Measurements from ENCODE around the gene MYDGF. TPM values are rescaled to one million over a fixed set of nuclear protein-coding genes. Genes with fewer than 3 reads are reported as not detected.

MYDGF gene
- total RNA-seq (2011; cell fraction: chromatin; rRNA removed; ENCODE audit: low replicate concordance): 55.1 and 137 TPM in 2 replicates
- 204 and 212 TPM in 2 replicates for total RNA-seq (2011; cell fraction: nucleolus; rRNA removed)
- total RNA-seq (2011; cell fraction: nucleoplasm; rRNA removed): 127 and 144 TPM in 2 replicates
- total RNA-seq (2014; rRNA removed): 131 and 143 TPM in 2 replicates
- 52.2 and 67.5 TPM in 2 replicates for total RNA-seq (2014; rRNA removed; fragmentation: Illumina TruSeq; extraction: Trizol)
- total RNA-seq (2015; rRNA removed; fragmentation: Illumina TruSeq; extraction: Trizol): 81.6 and 83.0 TPM in 2 replicates
- 91.5 and 96.7 TPM in 2 replicates for total RNA-seq (2021)
- polyA plus RNA-seq (2011; rRNA removed): 82.1 and 86.0 TPM in 2 replicates
- polyA plus RNA-seq (2011; cell fraction: cytosol; rRNA removed): 118 and 186 TPM in 2 replicates
- polyA plus RNA-seq (2011; cell fraction: nucleus; rRNA removed): 46.8 and 51.5 TPM in 2 replicates
- polyA plus RNA-seq (2012): 164 and 292 TPM in 2 replicates
- 60.5 and 66.6 TPM in 2 replicates for polyA plus RNA-seq (2014; fragmentation: Illumina TruSeq; extraction: Trizol)
- polyA plus RNA-seq (2014; fragmentation: Nextera tagmentation; extraction: Ambion mirVana): 10 to 100 TPM in 1 of 2 experiments, 1 to 10 TPM in 1; 4.2 to 12.6 TPM
- polyA plus RNA-seq (2014; rRNA removed): 141 and 166 TPM in 2 replicates
- 17.9 and 26.4 TPM in 2 replicates for polyA minus RNA-seq (2011; rRNA and poly(A)+ RNA removed)
- 32.6 and 58.7 TPM in 2 replicates for polyA minus RNA-seq (2011; cell fraction: cytosol; rRNA and poly(A)+ RNA removed)
- polyA minus RNA-seq (2011; cell fraction: nucleus; rRNA and poly(A)+ RNA removed): 14.4 and 24.1 TPM in 2 replicates
- percentile 72 among the genes with signal in this experiment for Bru-seq, nascent RNA
- percentile 70 among the genes with signal in this experiment for BruChase-seq, experiment 1, labeled RNA remaining after a 2-hour chase
- BruChase-seq, experiment 2, labeled RNA remaining after a 6-hour chase: percentile 74 among the genes with signal in this experiment
- long read RNA-seq, experiment 1, transcript MYDGF-201 (6 exons, 1,018 nt): major isoform, 317 of 1,220 reads
- long read RNA-seq, experiment 1, partial matches to known transcripts: 20 of 1,220 reads
- long read RNA-seq, experiment 1, other reads (novel, unspliced or antisense): 883 of 1,220 reads
- long read RNA-seq, experiment 2, transcript MYDGF-201 (6 exons, 1,018 nt): major isoform, 183 of 220 reads
- long read RNA-seq, experiment 2, partial matches to known transcripts: 8 of 220 reads
- long read RNA-seq, experiment 2, other reads (novel, unspliced or antisense): 29 of 220 reads
- long read RNA-seq, experiment 3, transcript MYDGF-201 (6 exons, 1,018 nt): major isoform, 287 of 305 reads
- long read RNA-seq, experiment 3, partial matches to known transcripts: 10 of 305 reads
- long read RNA-seq, experiment 3, other reads (novel, unspliced or antisense): 7 of 305 reads

GRCh38 chr19:4669723-4670480 is at the start of gene MYDGF:
MYDGF (minus strand) TSS chr19:4670342; CDS start chr19:4670334, 8 bp downstream.
- Histone ChIP-seq H3K36me3 (ENCODE audit: control insufficient read depth, insufficient read depth, low read length) (peaks cover 35% of the 10 kb centered on the region), H3K9ac (ENCODE audit: insufficient read depth in 1 of 2, low read depth in 2 of 2, low read length in 2 of 2) (peak within 1 kb of the TSS; percentile 88 to 100), H3K4me3 (peak within 1 kb of the TSS; percentile 91), H3K9me3 (replicated peaks; ENCODE audit: control insufficient read depth, insufficient read depth, low read depth, low read length) (no peaks in the 10 kb centered on the region), H2AFZ (ENCODE audit: low read depth, low read length) (peak within 1 kb of the TSS; percentile 97), H3K79me2 (ENCODE audit: control insufficient read depth, insufficient read depth, low read length) (peaks cover 24% of the 10 kb centered on the region), H3K4me2 (ENCODE audit: insufficient read depth, low read length) (peak within 1 kb of the TSS; percentile 89), H3K27ac (ENCODE audit: extremely low read depth, low read depth, low read length) (peak within 1 kb of the TSS; percentile 75), H3K4me1 (replicated peaks in 1 of 2; ENCODE audit: control insufficient read depth in 2 of 2, insufficient read depth in 2 of 2, low read length in 2 of 2) (peaks cover 12 to 19% of the 10 kb centered on the region in 2 experiments; a peak in 4 of 5 replicates), H4K20me1 (replicated peaks; ENCODE audit: control insufficient read depth, insufficient read depth, low read length) (no peaks in the 10 kb centered on the region), H3K27me3 (ENCODE audit: control insufficient read depth in 2 of 2, insufficient read depth in 2 of 2, low read length in 2 of 2) (no peaks in the 10 kb centered on the region), H3K9me1 (ENCODE audit: control insufficient read depth, insufficient read depth, low read length) (no peaks in the 10 kb centered on the region)
- in situ Hi-C loops (cut with MboI) (no loop called here), intact Hi-C loops (cut with micrococcal nuclease) (no loop called here)
- FAIRE-seq: peak; percentile 87
- BruUV-seq (replicated peaks): TSS peak; percentile 69
- WGBS (ENCODE audit: insufficient coverage, low coverage, missing lambda C conversion rate): under 1% methylated on average over 24 of the region's 75 CpGs
- CTCF ChIA-PET (ENCODE audit: low intra/inter-chr PET ratio): no interaction called here
- POLR2A ChIA-PET: interaction anchor here (0.7 to 1.8 kb wide), 7 partner anchors 11 to 785 kb away, joined by 3 to 8 read pairs (median 3); no protein-coding TSS in a partner anchor
- ATAC-seq: peak; percentile 100
- DNase-seq (ENCODE audit: extremely low read depth in 1 of 4, low spot score in 3 of 4): peak; percentile 94 to 99 (median 98)
- TF ChIP-seq TOE1 (IDR thresholded peaks at IDR 0.05; ENCODE audit: borderline replicate concordance) (peak; percentile 87), TOE1 (CRISPR knock-in tag; IDR thresholded peaks at IDR 0.05; ENCODE audit: borderline replicate concordance, low read depth) (no peak), HMGXB4 (CRISPR knock-in tag; IDR thresholded peaks at IDR 0.05) (peak; percentile 78; the same call in 1 of the 2 replicates), STAG1 (CRISPR knock-in tag; IDR thresholded peaks at IDR 0.05; ENCODE audit: borderline replicate concordance) (no peak), ZNF184 (CRISPR knock-in tag; IDR thresholded peaks at IDR 0.05) (no peak), DNMT1 (IDR thresholded peaks at IDR 0.05) (no peak), NR0B1 (IDR thresholded peaks at IDR 0.05; ENCODE audit: partially characterized antibody) (no peak), NR2C1 (IDR thresholded peaks at IDR 0.05) (no peak), NR2C1 (tag; IDR thresholded peaks at IDR 0.05) (no peak), ILF3 (IDR thresholded peaks at IDR 0.05; ENCODE audit: borderline replicate concordance) (no peak)

Measured in K562 (cell line).